Measurements from ENCODE around the gene DIP2B.

DIP2B gene

DNA sequence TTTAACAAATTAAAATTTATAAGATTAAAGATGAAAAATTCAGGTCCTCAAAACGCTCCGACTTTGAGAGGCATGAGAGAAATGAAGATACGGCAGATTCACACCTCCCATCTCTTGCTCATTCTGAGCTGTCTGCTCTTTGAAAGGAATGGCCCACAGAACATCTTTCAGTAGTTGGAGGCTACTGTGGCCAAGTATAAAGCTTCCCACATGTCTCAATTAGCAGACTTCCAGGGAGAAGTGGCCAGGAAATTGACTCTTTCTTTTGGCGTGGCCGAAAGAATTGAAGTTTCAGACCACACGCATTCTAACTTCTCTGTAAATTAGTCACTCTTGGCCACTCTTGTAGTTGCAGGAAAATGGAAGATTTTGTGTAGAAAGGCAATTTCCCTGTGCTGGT is 129.2 kb downstream of the DIP2B start:
- TF ChIP-seq EZH2phosphoT487 (IDR thresholded peaks at IDR 0.05; ENCODE audit: low read depth) = no peak
- TF ChIP-seq, protein P1, sequence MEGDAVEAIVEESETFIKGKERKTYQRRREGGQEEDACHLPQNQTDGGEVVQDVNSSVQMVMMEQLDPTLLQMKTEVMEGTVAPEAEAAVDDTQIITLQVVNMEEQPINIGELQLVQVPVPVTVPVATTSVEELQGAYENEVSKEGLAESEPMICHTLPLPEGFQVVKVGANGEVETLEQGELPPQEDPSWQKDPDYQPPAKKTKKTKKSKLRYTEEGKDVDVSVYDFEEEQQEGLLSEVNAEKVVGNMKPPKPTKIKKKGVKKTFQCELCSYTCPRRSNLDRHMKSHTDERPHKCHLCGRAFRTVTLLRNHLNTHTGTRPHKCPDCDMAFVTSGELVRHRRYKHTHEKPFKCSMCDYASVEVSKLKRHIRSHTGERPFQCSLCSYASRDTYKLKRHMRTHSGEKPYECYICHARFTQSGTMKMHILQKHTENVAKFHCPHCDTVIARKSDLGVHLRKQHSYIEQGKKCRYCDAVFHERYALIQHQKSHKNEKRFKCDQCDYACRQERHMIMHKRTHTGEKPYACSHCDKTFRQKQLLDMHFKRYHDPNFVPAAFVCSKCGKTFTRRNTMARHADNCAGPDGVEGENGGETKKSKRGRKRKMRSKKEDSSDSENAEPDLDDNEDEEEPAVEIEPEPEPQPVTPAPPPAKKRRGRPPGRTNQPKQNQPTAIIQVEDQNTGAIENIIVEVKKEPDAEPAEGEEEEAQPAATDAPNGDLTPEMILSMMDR (IDR thresholded peaks at IDR 0.05; ENCODE audit: low read depth, low read length) = no peak
- no peak overlapping the region for H3K9ac ChIP-seq (ENCODE audit: low read length)
- no peak overlapping the region for H3K4me3 ChIP-seq (ENCODE audit: low read length)
- H2AFZ ChIP-seq (ENCODE audit: low read depth, low read length) = no peak overlapping the region
- H3K36me3 ChIP-seq (replicated peaks; ENCODE audit: low read depth, low read length) = peaks cover 5% of the 10 kb centered on the region
- H3K4me2 ChIP-seq (ENCODE audit: low read length) = no peak overlapping the region
- H3K27me3 ChIP-seq (ENCODE audit: low read depth, low read length) = no peaks in the 10 kb centered on the region
- H4K20me1 ChIP-seq (ENCODE audit: insufficient read depth, low read length) = no peaks in the 10 kb centered on the region
- no peak overlapping the region for H3K27ac ChIP-seq (ENCODE audit: low read length)
- H3K4me1 ChIP-seq (ENCODE audit: low read length) = peaks cover 10% of the 10 kb centered on the region; the same call in 1 of the 2 replicates
- no peaks in the 10 kb centered on the region for H3K79me2 ChIP-seq (ENCODE audit: low read length)
- H3K9me3 ChIP-seq (ENCODE audit: insufficient read depth, low read length) = no peaks in the 10 kb centered on the region

DNA sequence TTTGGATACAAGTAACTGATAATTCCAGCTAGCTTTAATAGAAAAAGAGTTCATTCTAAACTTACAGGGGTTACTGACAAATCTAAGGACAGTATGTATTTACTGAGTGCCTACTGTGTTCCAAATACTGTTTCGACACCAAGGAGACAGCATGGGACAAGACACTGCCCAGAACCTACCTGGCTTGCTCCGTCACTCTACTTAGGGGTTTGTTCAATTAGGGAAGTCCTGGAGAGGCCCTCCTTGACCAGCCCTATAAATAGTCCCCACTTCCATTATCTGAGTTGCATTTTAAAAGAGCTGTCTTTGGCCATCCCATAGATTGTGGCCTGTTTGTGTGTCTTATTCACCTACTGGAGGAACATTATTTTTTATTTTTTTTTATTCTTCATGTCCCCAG is 129.6 kb downstream of the DIP2B start:
- no peak overlapping the region for H3K4me3 ChIP-seq (ENCODE audit: low read length)
- peaks cover 11% of the 10 kb centered on the region for H3K4me1 ChIP-seq (ENCODE audit: low read length)
- no peaks in the 10 kb centered on the region for H4K20me1 ChIP-seq (ENCODE audit: insufficient read depth, low read length)
- no peak overlapping the region for H3K9ac ChIP-seq (ENCODE audit: low read length)
- H2AFZ ChIP-seq (ENCODE audit: low read depth, low read length) = no peak overlapping the region
- no peaks in the 10 kb centered on the region for H3K9me3 ChIP-seq (ENCODE audit: insufficient read depth, low read length)
- H3K36me3 ChIP-seq (replicated peaks; ENCODE audit: low read depth, low read length) = peaks cover 3% of the 10 kb centered on the region
- no peaks in the 10 kb centered on the region for H3K79me2 ChIP-seq (ENCODE audit: low read length)
- H3K27me3 ChIP-seq (ENCODE audit: low read depth, low read length) = no peaks in the 10 kb centered on the region
- H3K27ac ChIP-seq (ENCODE audit: low read length) = no peak overlapping the region
- TF ChIP-seq EZH2phosphoT487 (IDR thresholded peaks at IDR 0.05; ENCODE audit: low read depth) = no peak
- TF ChIP-seq, protein P1 (IDR thresholded peaks at IDR 0.05; ENCODE audit: low read depth, low read length) = no peak
- no peak overlapping the region for H3K4me2 ChIP-seq (ENCODE audit: low read length)

DNA sequence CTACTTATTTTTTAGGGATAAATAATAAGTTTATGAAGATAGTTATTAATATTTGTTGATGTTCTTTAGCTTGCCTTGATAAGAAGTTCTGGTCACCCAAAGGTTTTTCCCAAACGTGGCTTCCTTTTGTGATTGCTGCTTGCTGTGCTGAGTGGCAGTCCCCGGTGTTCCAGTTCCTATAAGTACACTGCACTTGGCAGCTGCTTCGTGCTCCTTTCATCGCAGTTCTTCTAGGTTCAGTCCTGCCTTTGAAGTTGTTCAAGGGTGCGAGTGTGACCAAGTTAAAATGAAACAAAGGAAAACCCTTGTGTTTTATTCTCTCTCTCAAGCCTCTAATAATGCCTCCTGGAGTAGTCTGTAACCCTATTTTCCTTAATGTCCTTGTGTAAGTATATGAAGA is 130.6 kb downstream of the DIP2B start:
- H3K4me2 ChIP-seq (ENCODE audit: low read length) = peak overlapping the region; percentile 18; the same call in 1 of the 2 replicates
- no peak overlapping the region for H3K9ac ChIP-seq (ENCODE audit: low read length)
- H3K4me3 ChIP-seq (ENCODE audit: low read length) = no peak overlapping the region
- H3K4me1 ChIP-seq (ENCODE audit: low read length) = peaks cover 21% of the 10 kb centered on the region
- TF ChIP-seq EZH2phosphoT487 (IDR thresholded peaks at IDR 0.05; ENCODE audit: low read depth) = no peak
- TF ChIP-seq, protein P1 (IDR thresholded peaks at IDR 0.05; ENCODE audit: low read depth, low read length) = no peak
- no peaks in the 10 kb centered on the region for H4K20me1 ChIP-seq (ENCODE audit: insufficient read depth, low read length)
- H2AFZ ChIP-seq (ENCODE audit: low read depth, low read length) = no peak overlapping the region
- H3K27ac ChIP-seq (ENCODE audit: low read length) = no peak overlapping the region
- no peaks in the 10 kb centered on the region for H3K36me3 ChIP-seq (replicated peaks; ENCODE audit: low read depth, low read length)
- H3K79me2 ChIP-seq (ENCODE audit: low read length) = no peaks in the 10 kb centered on the region
- no peaks in the 10 kb centered on the region for H3K9me3 ChIP-seq (ENCODE audit: insufficient read depth, low read length)
- H3K27me3 ChIP-seq (ENCODE audit: low read depth, low read length) = no peaks in the 10 kb centered on the region

DNA sequence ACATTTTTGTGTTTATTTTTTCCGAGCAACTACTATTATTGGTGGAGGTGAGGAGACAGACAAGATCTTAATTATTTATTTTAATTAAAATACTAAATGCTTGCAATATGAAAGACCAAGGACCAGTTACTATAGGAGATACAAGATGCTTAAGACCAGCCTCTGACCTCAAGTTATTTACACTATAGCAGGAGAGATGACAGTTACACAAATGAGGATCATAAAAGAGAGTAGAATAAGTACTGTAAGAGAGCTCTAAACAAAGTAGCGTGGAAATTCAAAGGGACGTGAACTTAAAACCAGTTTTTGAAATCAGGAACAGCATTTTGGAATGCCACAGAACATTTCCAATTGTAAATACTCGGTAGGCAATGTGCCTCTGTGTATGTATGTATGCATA is 131.1 kb downstream of the DIP2B start:
- Histone ChIP-seq H3K4me3 (ENCODE audit: low read length) (no peak overlapping the region), H2AFZ (ENCODE audit: low read depth, low read length) (no peak overlapping the region), H3K9ac (ENCODE audit: low read length) (no peak overlapping the region), H3K36me3 (replicated peaks; ENCODE audit: low read depth, low read length) (no peaks in the 10 kb centered on the region), H3K4me2 (ENCODE audit: low read length) (no peak overlapping the region), H3K27me3 (ENCODE audit: low read depth, low read length) (no peaks in the 10 kb centered on the region), H3K79me2 (ENCODE audit: low read length) (no peaks in the 10 kb centered on the region), H4K20me1 (ENCODE audit: insufficient read depth, low read length) (no peaks in the 10 kb centered on the region), H3K27ac (ENCODE audit: low read length) (no peak overlapping the region), H3K9me3 (ENCODE audit: insufficient read depth, low read length) (no peaks in the 10 kb centered on the region), H3K4me1 (ENCODE audit: low read length) (peaks cover 26% of the 10 kb centered on the region)
- TF ChIP-seq, protein P1 (IDR thresholded peaks at IDR 0.05; ENCODE audit: low read depth, low read length) = no peak
- TF ChIP-seq EZH2phosphoT487 (IDR thresholded peaks at IDR 0.05; ENCODE audit: low read depth) = no peak

Data from OCI-LY3 (cell line).